GM13977 (cell line): ENCODE data around the gene XPNPEP1.

Experiments used
- DNase-seq: peaks from one replicate; pipeline ENCODE4 v3.0.0; 2012; ENCODE audit warnings: low spot score
- CTCF ChIP-seq: IDR thresholded peaks from 2 replicates; pipeline ENCODE4 v1.5.1; 2012; ENCODE audit warnings: mild to moderate bottlenecking, control low read depth; ENCODE audit not compliant: insufficient read depth; ENCODE audit errors: extremely low read depth, missing control alignments
- in situ Hi-C: fragments of 300-500 bp; cut with MboI; formaldehyde crosslinking; loops from one replicate; pipeline ENCODE4 v1.12.0; 2022; ENCODE audit warnings: low sequenced_read_pairs, low pct_unique_long_range_greater_than_20kb, mixed read lengths, inconsistent platforms; ENCODE audit not compliant: unreplicated experiment

The XPNPEP1 gene

GRCh38 chr10:109966961-109967738 is 43.8 kb upstream of the XPNPEP1 start:
- no peak for DNase-seq
- in situ Hi-C loops: no loop called here
- no peak for TF ChIP-seq CTCF

GRCh38 chr10:109964318-109964717 is 41.0 kb upstream of the XPNPEP1 start:
- DNase-seq: no peak
- in situ Hi-C loops: no loop called here
- TF ChIP-seq CTCF: no peak

- DNase-seq: no peak
- in situ Hi-C loops: no loop called here
- TF ChIP-seq CTCF: no peak
Measured at GRCh38 chr10:109963439-109963838, 40.1 kb upstream of the XPNPEP1 start.

GRCh38 chr10:109962247-109962646 is 38.9 kb upstream of the XPNPEP1 start:
- TF ChIP-seq CTCF: no peak
- in situ Hi-C loops: no loop called here
- no peak for DNase-seq

GRCh38 chr10:109961174-109962001 is 38.1 kb upstream of the XPNPEP1 start:
- no peak for DNase-seq
- in situ Hi-C loops: no loop called here

GRCh38 chr10:109960682-109961081 is 37.4 kb upstream of the XPNPEP1 start:
- in situ Hi-C loops: no loop called here
- no peak for DNase-seq
- TF ChIP-seq CTCF: no peak

More at GRCh38 chr10:109961174-109962001, 38.1 kb upstream of the XPNPEP1 start:
- no peak for TF ChIP-seq CTCF
